H9 (cell line): ENCODE data around the gene CASD1. TPM values are rescaled to one million over a fixed set of nuclear protein-coding genes. Genes with fewer than 3 reads are reported as not detected.

Source experiments
- DNase-seq: peaks from one replicate; pipeline ENCODE4 v3.0.0-alpha.2; 2017
- H2AFZ ChIP-seq: one replicate; pipeline ENCODE4 v1.6.1; 2013; ENCODE audit warnings: mild to moderate bottlenecking, low read length, control low read depth, moderate library complexity
- H2AK5ac ChIP-seq: 2 replicates; pipeline ENCODE4 v1.6.1; 2013; ENCODE audit warnings: low read length, control low read depth, mixed read lengths; ENCODE audit not compliant: insufficient read length
- H2BK120ac ChIP-seq: one replicate; pipeline ENCODE4 v1.6.1; 2013; ENCODE audit warnings: low read depth, mild to moderate bottlenecking, low read length, control low read depth, inconsistent platforms; ENCODE audit not compliant: poor library complexity, severe bottlenecking
- H2BK12ac ChIP-seq: 2 replicates; pipeline ENCODE4 v1.6.1; 2013; ENCODE audit warnings: low read length, control low read depth, mixed read lengths, low read depth; ENCODE audit not compliant: insufficient read length
- H2BK15ac ChIP-seq: 2 replicates; pipeline ENCODE4 v1.6.1; 2013; ENCODE audit warnings: low read depth, low read length, control low read depth
- H2BK20ac ChIP-seq: one replicate; pipeline ENCODE4 v1.6.1; 2013; ENCODE audit warnings: low read depth, mild to moderate bottlenecking, low read length, control low read depth, inconsistent platforms; ENCODE audit not compliant: poor library complexity, severe bottlenecking
- H2BK5ac ChIP-seq: 2 replicates; pipeline ENCODE4 v1.6.1; 2013; ENCODE audit warnings: low read length, control low read depth, mixed read lengths; ENCODE audit not compliant: insufficient read length
- H3K14ac ChIP-seq: 2 replicates; pipeline ENCODE4 v1.6.1; 2013; ENCODE audit warnings: low read length, control low read depth; ENCODE audit not compliant: insufficient read depth
- H3K18ac ChIP-seq: 2 replicates; pipeline ENCODE4 v1.6.1; 2013; ENCODE audit warnings: low read depth, mild to moderate bottlenecking, mixed read lengths, low read length, control low read depth; ENCODE audit not compliant: insufficient read length
- H3K23ac ChIP-seq: 2 replicates; pipeline ENCODE4 v1.6.1; 2013; ENCODE audit warnings: low read length, control low read depth, mixed read lengths, low read depth; ENCODE audit not compliant: insufficient read length
- H3K23me2 ChIP-seq: 2 replicates; pipeline ENCODE4 v1.6.1; 2013; ENCODE audit warnings: low read depth, mild to moderate bottlenecking, mixed read lengths, low read length, control low read depth; ENCODE audit not compliant: insufficient read length, poor library complexity, severe bottlenecking
- H3K27ac ChIP-seq: 2 replicates; pipeline ENCODE4 v1.5.1; 2013; ENCODE audit warnings: low read length, control low read depth, mixed read lengths, low read depth; ENCODE audit not compliant: insufficient read length
- H3K27me3 ChIP-seq: 2 replicates; pipeline ENCODE4 v1.6.1; 2013; ENCODE audit warnings: low read length, control low read depth, inconsistent platforms; ENCODE audit not compliant: insufficient read depth
- H3K4ac ChIP-seq: 2 replicates; pipeline ENCODE4 v1.6.1; 2013; ENCODE audit warnings: low read depth, mild to moderate bottlenecking, control low read depth, inconsistent platforms, low read length, moderate library complexity
- H3K4me1 ChIP-seq: 2 replicates; pipeline ENCODE4 v1.6.1; 2013; ENCODE audit warnings: low read length, control low read depth, inconsistent platforms; ENCODE audit not compliant: insufficient read depth
- H3K4me2 ChIP-seq: 2 replicates; pipeline ENCODE4 v1.6.1; 2013; ENCODE audit warnings: low read length, control low read depth, mixed read lengths; ENCODE audit not compliant: insufficient read length, insufficient read depth
- H3K56ac ChIP-seq: 2 replicates; pipeline ENCODE4 v1.6.1; 2013; ENCODE audit warnings: low read depth, mild to moderate bottlenecking, mixed read lengths, low read length, control low read depth; ENCODE audit not compliant: insufficient read length
- H3K79me1 ChIP-seq: 2 replicates; pipeline ENCODE4 v1.6.1; 2013; ENCODE audit warnings: low read depth, mild to moderate bottlenecking, moderate library complexity, low read length, control low read depth, inconsistent platforms; ENCODE audit not compliant: insufficient read depth, poor library complexity, severe bottlenecking
- H3K79me2 ChIP-seq: 2 replicates; pipeline ENCODE4 v1.6.1; 2013; ENCODE audit warnings: low read length, control low read depth, inconsistent platforms; ENCODE audit not compliant: insufficient read depth
- H3K9ac ChIP-seq: 2 replicates; pipeline ENCODE4 v1.6.1; 2013; ENCODE audit warnings: low read length, control low read depth, mixed read lengths; ENCODE audit not compliant: insufficient read length; ENCODE audit errors: extremely low read depth
- H3K9me3 ChIP-seq: one replicate; pipeline ENCODE4 v1.6.1; 2013; ENCODE audit warnings: low read depth, low read length, inconsistent platforms; ENCODE audit not compliant: control insufficient read depth
- H3T11ph ChIP-seq: one replicate; pipeline ENCODE4 v1.6.1; 2013; ENCODE audit warnings: mild to moderate bottlenecking, low read length, control low read depth, inconsistent platforms
- H4K20me1 ChIP-seq: one replicate; pipeline ENCODE4 v1.6.1; 2013; ENCODE audit not compliant: control insufficient read depth, insufficient read length, insufficient read depth
- H4K5ac ChIP-seq: 2 replicates; pipeline ENCODE4 v1.6.1; 2013; ENCODE audit warnings: low read depth, mild to moderate bottlenecking, mixed read lengths, low read length, control low read depth; ENCODE audit not compliant: insufficient read length
- H4K8ac ChIP-seq: replicated peaks from 2 replicates; pipeline ENCODE4 v1.6.1; 2013; ENCODE audit warnings: low read length, control low read depth, mixed read lengths, low read depth; ENCODE audit not compliant: insufficient read length
- H4K91ac ChIP-seq: 2 replicates; pipeline ENCODE4 v1.6.1; 2013; ENCODE audit warnings: low read depth, mild to moderate bottlenecking, moderate library complexity, mixed read lengths, low read length, control low read depth; ENCODE audit not compliant: insufficient read length
- H3K27ac Mint-ChIP-seq, 3 experiments: 2 replicates in 2 of 3; 3 replicates in 1 of 3; pipeline ENCODE4 v1.8.0; 2020 to 2021; ENCODE audit warnings: mixed read lengths in 3 of 3, mild to moderate bottlenecking in 1 of 3, moderate library complexity in 1 of 3
- H3K27me3 Mint-ChIP-seq: 2 replicates; pipeline ENCODE4 v1.8.0; 2021; ENCODE audit warnings: low read depth, mild to moderate bottlenecking, moderate library complexity, mixed read lengths
- H3K36me3 Mint-ChIP-seq, 3 experiments: 2 replicates in 2 of 3; 3 replicates in 1 of 3; pipeline ENCODE4 v1.8.0; 2020 to 2021; ENCODE audit warnings: low read depth in 3 of 3, mixed read lengths in 3 of 3; ENCODE audit not compliant: insufficient read depth in 1 of 3
- H3K4me1 Mint-ChIP-seq, 2 experiments: 2 replicates each; pipeline ENCODE4 v1.8.0; 2020; ENCODE audit warnings: mixed read lengths in 2 of 2
- H3K4me3 Mint-ChIP-seq, 2 experiments: 2 replicates in 1 of 2; 3 replicates in 1 of 2; pipeline ENCODE4 v1.8.0; 2020 to 2021; ENCODE audit warnings: mild to moderate bottlenecking in 2 of 2, mixed read lengths in 2 of 2, moderate library complexity in 1 of 2
- H3K9me3 Mint-ChIP-seq, 2 experiments: 2 replicates in 1 of 2; 3 replicates in 1 of 2; pipeline ENCODE4 v1.8.0; 2020; ENCODE audit warnings: mild to moderate bottlenecking in 2 of 2, mixed read lengths in 2 of 2, moderate library complexity in 1 of 2
- WGBS: extraction: QIAGEN DNeasy Blood & Tissue Kit; methylation state at CpG from one replicate; pipeline ENCODE4 v1.1.7; 2013; ENCODE audit warnings: missing lambda C conversion rate, low lambda C conversion rate, mixed read lengths; ENCODE audit not compliant: insufficient read length; ENCODE audit errors: extremely low coverage; 5-methylcytosine and 5-hydroxymethylcytosine counted together
- total RNA-seq: library from RNA; stranded (reverse); gene quantifications from 2 replicates; pipeline ENCODE4 v1.2.1, GENCODE V29; 2021
- TF ChIP-seq, protein P1 (sequence below): fragments of 200-600 bp; sonication (generic); conservative IDR thresholded peaks from 3 replicates; pipeline ENCODE4 v1.8.0; 2021; ENCODE audit warnings: antibody characterized with exemption, mild to moderate bottlenecking

Gene CASD1
- total RNA-seq, 1 experiment from 2014 or later: 21.6 TPM

DNA sequence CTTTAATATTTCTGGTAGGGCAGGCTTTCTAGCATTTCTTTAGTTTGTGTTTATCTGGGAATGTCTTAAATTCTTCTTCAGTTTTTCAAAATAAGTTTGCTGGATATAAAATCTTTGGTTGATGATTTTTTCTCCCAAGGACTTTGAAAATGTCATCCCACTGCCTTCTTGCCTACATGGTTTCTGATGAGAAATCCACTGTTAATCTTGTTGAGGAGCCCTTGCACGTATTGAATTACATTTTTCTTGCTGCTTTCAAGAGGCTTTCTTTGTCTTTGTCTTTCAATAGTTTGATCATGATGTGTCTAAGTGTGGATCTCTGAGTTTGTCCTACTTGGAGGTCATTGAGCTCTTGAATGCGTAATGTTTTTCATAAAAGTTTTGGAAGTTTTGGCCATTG is 66.0 kb downstream of the CASD1 start:
- no peak overlapping the region for H3K4me3 Mint-ChIP-seq
- H3K4ac ChIP-seq: no peak overlapping the region
- DNase-seq: no peak
- no peak overlapping the region for H3K56ac ChIP-seq
- WGBS: no CpG with 5 or more reads among the region's 2 CpGs
- H3K27me3 Mint-ChIP-seq: no peaks in the 10 kb centered on the region
- no peaks in the 10 kb centered on the region for H3K23me2 ChIP-seq
- H4K20me1 ChIP-seq: no peaks in the 10 kb centered on the region
- H2BK5ac ChIP-seq: no peak overlapping the region
- peaks cover 35 to 36% of the 10 kb centered on the region in 2 experiments for H3K9me3 Mint-ChIP-seq
- H3K79me2 ChIP-seq: no peaks in the 10 kb centered on the region
- no peaks in the 10 kb centered on the region for H3K9me3 ChIP-seq
- no peaks in the 10 kb centered on the region for H3K27me3 ChIP-seq
- no peak overlapping the region for H3K18ac ChIP-seq
- H3K79me1 ChIP-seq: no peaks in the 10 kb centered on the region
- no peak overlapping the region for H2BK120ac ChIP-seq
- no peak overlapping the region for H3K9ac ChIP-seq
- no peak overlapping the region for H2BK15ac ChIP-seq
- TF ChIP-seq, protein P1, sequence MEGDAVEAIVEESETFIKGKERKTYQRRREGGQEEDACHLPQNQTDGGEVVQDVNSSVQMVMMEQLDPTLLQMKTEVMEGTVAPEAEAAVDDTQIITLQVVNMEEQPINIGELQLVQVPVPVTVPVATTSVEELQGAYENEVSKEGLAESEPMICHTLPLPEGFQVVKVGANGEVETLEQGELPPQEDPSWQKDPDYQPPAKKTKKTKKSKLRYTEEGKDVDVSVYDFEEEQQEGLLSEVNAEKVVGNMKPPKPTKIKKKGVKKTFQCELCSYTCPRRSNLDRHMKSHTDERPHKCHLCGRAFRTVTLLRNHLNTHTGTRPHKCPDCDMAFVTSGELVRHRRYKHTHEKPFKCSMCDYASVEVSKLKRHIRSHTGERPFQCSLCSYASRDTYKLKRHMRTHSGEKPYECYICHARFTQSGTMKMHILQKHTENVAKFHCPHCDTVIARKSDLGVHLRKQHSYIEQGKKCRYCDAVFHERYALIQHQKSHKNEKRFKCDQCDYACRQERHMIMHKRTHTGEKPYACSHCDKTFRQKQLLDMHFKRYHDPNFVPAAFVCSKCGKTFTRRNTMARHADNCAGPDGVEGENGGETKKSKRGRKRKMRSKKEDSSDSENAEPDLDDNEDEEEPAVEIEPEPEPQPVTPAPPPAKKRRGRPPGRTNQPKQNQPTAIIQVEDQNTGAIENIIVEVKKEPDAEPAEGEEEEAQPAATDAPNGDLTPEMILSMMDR: no peak
- H3T11ph ChIP-seq: no peak overlapping the region
- no peak overlapping the region for H4K91ac ChIP-seq
- H2AK5ac ChIP-seq: no peak overlapping the region
- H4K5ac ChIP-seq: no peak overlapping the region
- H3K36me3 Mint-ChIP-seq: peaks cover 20 to 52% (median 29%) of the 10 kb centered on the region in 3 experiments
- H3K27ac Mint-ChIP-seq: no peak overlapping the region
- H3K23ac ChIP-seq: no peak overlapping the region
- H2BK12ac ChIP-seq: no peak overlapping the region
- no peak overlapping the region for H3K4me2 ChIP-seq
- peaks cover 15 to 16% of the 10 kb centered on the region in 2 experiments for H3K4me1 Mint-ChIP-seq
- H4K8ac ChIP-seq: no peak overlapping the region
- no peak overlapping the region for H3K14ac ChIP-seq
- no peak overlapping the region for H2AFZ ChIP-seq
- no peak overlapping the region for H3K27ac ChIP-seq
- no peak overlapping the region for H2BK20ac ChIP-seq
- H3K4me1 ChIP-seq: no peaks in the 10 kb centered on the region
